Islet precursor cell (in vitro differentiated cells): Measurements from ENCODE around the gene ZNF618.

Experiments
- DNase-seq: peaks from one replicate; pipeline ENCODE4 v3.0.0-alpha.2; 2018

ZNF618 gene

DNA sequence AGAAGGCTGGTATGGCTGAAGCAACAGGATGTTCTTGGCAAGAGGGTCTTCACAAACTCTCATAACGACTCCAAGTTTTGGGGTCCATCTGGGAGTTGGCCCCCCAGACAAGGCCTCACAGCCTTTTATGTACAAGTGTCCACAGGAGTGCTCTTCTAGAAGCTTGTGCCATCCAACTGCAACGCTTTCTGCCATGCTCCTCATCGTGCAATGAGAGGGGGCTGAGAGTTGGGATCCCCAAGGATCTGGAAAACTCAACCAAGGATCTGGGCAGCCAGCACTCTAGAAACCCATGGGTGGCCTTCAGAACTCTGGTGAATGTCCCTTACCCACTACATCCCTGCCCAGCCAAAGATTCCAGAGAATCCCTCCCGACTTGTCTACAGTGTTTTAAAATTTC is 210.5 kb downstream of the ZNF618 start:
- peak; percentile 31 for DNase-seq

DNA sequence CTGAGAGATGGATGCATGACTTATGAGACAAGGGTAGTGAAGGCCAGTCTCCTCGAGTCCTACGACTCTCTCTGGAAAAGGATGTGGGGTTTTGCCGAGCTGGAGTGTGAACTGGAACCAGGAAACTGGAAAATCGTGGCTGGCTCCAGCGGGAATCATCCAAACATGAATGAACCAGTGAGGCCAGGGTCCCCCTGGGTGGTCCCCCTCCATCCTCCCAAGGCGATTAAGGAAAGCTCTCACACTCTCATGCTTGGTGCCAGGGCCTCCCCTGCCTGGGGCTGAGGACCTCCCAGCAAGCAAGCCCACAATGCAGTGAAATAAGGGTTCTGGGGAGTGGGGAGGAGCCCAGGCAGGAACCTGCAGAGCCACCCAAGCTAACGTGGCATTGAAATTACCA is 211.6 kb downstream of the ZNF618 start:
- peak; percentile 38 for DNase-seq

DNA sequence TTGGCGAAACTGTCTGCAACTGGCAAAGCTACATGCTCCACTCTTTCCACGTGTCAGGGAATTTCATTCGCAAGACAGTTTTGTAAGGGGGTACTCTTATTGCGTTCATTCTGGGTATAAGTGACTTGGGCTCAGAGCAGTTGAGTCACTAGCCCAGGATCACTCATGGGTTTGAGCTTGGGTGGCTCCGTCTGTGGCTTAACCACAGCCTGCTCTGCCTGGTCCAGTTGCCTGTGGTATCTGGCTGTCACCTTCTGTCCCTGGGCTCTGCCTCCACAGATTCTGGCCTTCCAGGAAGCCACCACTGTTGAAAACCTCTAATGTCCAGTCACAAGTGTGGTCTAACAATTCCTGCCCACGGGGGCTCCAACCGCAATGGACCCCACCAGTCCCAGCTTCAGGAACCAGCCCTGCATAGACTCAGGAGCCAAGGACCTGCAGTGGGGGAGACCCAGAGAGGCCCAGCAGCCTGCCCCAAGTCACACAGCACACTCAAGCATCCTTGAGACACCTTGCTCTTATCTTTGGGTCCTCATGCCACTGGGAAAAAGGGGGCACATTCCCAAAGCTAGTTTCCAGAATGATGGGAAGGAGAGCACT is 212.6 kb downstream of the ZNF618 start:
- peak; percentile 29 for DNase-seq

DNA sequence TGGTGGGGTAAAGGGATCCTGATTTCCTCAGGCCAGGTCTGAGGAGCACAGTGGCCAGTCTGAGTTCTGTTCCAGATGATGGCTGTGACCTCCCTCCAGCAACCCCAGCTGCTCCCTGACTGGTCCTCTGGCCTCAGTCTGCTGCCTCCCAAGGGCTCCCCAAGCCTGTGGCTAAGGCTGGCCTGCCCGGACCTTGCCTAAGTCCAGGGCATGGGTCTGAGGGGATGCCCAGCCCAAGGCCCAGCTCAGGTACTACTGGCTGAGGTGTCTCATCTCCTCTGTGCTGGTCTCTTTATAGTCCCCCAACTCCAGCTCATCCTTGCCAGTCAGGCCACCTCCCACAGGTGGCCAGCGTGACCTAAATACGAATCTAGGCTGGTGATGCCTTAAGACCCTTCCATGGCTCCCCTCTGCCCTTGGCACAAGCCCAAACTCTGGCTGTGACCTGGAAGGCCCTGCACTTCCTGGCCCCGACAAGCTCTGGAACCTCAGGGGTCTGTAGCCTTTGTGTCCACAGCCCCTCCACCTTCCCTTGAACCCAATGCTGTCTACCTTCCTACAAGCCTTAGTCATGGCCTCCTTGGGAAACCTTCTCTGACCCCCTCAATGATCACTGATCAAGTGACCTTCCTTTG is 213.2 kb downstream of the ZNF618 start:
- peak; percentile 43 for DNase-seq

DNA sequence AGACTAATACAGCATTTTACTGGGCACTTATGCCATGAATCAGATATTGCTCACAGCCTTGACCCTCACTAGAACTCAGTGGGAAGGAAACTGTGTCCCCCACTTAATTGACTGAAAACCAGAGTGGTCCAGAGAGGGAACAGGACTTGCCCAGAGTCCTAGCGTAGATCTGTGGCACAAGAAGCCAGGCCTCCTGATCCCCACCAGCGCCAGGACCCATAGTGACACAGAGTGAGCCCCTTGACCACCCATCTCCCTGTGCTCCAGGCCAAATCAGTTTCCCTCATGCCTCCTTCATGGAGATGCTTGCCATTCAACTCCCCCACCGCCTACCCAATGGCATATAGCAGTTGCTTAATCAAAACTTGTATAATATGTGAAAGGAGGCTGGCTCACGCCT is 214.7 kb downstream of the ZNF618 start:
- DNase-seq: no peak

DNA sequence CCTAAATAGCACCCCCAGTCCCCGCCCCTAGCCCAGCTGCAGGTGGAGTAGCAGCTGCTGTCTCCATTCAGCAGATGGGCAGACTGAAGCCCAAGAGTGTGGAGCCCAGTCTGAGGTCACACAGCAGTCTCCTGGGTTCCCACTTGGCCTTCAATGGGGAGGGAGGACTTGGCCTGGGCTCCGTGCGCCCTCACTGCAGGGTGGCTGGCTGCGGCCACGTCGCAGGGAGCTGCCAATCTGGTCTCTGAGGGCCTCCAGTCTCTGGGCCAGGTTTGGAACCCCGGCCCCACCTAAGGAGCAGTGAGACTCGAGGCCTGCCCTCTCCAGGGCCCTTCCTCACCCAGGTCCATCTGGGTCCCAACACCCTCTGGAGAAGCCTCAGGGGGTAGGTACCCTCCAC is 215.6 kb downstream of the ZNF618 start:
- DNase-seq: peak; percentile 46

DNA sequence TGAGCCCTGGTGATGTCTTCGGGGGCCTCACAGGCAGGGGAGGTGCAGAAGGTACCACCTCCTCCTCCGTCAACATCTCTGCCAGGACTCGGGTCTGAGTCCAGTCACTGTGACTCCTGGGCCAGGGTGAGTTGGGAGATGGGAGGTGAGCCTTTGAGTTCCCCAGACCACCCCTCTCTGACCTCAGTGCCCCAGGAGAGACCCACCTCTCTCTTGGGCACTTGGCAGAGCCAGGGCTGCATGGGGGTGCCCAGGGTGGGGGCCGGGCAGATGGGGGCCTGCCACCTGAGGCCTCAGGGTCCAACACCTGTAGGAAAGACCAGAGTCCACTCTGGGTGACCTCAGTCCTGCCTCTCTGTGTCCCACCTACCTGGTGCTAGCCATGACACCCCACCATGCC is 216.2 kb downstream of the ZNF618 start:
- DNase-seq: peak; percentile 29

DNA sequence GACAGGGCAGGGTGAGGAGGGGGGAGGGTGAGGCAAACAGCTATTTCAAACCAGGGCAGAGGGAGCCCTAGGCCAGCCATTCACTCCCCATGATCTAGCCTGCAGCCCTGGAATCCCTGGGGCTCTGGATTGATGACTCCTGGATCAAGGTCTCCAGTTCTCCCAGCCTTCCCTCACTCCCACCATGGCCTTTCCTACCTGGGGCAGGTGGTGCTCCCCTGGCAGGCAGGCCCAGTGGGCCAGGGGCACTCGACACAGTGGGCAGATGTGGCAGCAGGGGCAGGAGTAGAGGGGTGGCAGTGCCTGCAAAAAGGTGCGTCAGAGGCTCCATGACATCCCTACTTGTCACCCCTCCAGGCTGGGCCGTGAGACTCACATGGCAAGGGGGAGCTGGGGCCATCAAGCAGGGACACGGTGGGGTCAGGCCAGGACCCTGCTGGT is 216.9 kb downstream of the ZNF618 start:
- peak; percentile 49 for DNase-seq

DNA sequence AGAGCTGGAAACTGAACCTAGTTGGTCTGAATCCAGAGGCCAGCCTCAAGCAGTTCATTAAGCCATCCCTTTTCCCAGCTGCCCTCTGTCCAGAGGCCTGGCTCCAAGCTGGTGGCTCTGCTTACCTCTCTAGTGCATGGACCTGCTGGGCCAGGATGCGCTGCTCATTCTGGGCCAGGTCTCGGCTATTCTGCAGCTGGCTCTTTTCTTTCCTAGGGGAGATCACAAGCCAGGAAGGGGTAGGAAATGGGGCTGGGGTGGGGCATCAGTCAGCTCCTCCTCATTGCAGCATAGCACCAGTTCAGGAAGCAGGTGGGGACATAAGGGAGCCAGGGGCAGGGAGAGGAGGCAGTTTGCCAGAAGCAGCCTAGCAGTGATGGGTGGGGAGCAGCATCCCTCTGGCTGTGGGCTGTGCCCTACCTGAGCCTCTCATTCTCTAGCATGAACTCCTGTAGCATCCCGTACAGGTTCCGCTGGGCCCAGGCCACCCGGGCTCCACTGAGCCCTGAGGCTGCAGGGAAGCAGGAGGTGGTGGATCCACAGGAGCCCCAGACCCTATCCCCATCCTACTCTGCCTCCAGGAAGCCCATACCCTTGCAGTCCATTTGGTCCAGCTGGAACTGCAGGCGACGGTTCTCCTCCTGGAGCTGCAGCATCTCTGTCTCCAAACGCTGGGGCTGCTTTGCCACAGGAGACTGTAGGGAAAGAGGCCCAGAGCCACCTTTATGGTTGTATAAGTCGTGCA is 217.8 kb downstream of the ZNF618 start:
- peak; percentile 50 for DNase-seq

DNA sequence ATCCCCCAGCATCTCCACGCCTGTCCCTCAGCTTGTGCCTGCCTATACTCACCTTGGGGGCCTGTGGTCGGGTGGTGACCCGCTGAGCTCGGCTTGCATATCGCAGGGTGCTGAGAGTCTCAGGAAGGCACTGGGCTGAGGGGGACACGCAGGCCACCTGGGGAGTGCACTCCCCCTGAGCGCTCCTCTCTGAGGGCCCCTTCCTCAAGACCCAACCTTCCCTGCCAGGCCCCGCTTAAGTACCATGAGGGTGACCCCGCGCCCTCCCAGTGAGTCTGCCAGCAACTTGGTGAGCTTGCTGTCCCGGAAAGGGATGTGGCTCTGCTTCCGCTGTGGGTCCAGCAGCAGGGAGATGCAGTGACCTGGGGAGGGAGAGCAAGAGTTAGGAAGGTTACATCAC is 218.9 kb downstream of the ZNF618 start:
- no peak for DNase-seq

DNA sequence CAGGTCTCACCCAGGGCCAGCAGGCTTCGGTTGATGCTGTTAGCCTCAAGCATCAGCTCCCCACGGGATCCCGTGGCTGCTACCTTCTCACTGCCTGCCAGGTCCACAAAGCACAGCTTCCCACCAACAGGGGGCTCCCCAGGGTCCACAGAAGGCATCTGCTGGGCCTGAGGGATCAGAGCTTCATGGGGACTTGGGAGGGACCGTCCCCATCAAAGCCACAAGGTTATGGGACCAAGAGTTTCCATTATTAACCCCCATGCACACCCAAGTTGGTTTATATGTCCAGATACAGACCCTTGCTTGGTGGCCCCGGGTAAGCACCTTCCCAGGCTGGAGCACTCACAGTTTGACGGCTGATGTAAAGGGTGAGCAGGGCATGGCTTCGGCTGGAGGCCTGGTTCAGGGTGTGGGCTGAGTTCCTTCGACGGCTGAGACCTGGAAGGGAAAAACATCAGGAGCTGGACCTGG is 220.0 kb downstream of the ZNF618 start:
- DNase-seq: peak; percentile 76

DNA sequence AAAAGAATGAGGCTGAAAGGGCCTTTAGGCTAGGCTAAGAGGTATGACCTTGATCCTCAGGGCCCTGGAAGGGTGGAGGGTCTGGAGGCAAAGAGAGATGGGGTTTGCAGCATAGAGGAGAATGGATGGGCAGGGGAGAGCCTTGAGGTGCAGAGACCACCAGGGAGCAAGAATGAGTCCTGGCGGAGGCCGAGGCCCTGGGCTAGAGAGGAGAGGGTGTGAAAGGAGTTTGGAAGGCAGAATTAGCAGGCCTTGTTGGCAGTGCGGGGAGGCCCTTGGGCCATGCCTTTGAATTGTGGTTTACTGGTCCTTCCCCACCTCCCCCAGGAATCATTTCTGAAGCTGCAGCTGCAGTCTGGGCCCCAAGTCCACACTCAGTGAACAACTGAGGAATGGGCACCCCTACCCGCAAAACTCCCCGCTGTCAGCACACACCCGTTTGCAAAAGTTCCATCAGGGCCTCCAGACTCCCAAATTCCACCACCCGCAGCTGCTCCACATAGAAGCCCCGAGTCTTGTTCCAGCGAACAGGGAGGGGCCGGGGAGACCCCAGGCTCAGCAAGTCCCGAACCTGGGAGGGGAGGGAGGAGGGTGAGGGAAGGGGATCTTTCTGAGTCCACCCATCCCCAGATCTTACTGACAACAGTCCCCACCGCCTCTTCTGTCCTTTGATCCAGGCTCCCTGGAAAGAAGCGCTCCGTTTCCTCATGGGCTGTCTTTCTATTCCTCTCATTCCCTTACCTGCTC is 220.9 kb downstream of the ZNF618 start:
- DNase-seq: no peak

DNA sequence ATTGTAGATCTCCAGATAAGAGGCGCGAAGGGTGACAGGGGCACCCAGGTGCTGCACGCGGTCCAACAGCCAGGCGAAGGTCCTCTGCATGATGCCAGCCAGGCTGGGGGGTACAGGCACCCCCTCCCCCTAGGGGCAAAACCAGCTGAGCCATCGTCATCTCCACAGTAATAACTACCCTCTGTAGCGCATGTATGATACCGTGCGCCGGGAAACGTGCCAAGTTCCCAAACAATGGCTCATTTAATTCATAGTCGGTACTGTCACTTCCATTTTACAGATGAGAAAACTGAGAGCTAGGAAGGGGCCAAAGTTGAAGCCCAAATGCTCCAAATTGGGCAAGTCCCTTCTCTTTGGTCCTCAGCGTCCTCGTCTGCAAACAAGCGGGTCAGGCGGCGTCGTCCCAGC is 221.5 kb downstream of the ZNF618 start:
- DNase-seq: no peak

DNA sequence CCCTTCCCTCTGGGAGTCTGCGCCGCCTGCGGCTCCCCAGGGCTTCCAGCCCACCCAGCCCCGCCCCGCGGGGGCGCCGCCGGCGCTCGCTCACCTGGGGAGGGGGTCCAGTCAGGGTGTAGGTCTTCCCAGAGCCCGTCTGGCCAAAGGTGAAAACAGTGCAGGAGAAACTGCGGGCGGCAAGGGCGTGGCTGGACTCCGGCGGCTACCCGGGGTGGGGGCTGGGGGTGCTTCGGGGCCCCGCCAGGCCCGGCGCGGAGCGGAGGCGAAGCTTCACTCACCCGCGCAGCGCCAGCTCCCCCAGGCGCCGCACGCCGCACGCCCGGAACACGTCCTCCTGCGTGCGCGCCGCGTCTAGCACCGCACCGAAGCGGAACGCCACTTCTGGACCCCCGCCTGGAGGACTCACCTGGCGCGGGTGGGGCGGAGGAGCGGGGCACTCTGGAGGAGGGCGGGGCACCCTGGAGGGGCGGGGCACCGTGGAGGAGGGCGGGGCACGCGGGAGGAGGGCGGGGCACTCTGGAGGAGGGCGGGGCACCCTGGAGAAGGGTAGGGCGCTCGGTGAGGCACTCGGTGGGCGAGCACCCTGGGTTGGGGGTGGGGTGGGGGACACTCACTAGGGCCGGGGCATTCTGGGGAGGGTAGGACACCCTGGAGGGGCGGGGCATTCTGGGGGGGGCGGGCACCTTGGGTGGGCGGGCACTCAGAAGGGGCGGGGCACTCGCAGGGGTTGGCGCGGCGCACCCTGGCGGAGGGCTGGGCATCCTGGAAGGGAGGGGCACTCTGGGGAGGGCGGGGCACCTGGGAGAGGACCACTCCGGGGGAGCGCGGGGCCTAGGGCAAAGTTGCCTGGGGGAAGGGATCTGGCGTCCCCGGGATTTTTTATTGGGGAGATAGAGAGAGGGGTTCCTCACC is 222.2 kb downstream of the ZNF618 start:
- DNase-seq: peak; percentile 78

DNA sequence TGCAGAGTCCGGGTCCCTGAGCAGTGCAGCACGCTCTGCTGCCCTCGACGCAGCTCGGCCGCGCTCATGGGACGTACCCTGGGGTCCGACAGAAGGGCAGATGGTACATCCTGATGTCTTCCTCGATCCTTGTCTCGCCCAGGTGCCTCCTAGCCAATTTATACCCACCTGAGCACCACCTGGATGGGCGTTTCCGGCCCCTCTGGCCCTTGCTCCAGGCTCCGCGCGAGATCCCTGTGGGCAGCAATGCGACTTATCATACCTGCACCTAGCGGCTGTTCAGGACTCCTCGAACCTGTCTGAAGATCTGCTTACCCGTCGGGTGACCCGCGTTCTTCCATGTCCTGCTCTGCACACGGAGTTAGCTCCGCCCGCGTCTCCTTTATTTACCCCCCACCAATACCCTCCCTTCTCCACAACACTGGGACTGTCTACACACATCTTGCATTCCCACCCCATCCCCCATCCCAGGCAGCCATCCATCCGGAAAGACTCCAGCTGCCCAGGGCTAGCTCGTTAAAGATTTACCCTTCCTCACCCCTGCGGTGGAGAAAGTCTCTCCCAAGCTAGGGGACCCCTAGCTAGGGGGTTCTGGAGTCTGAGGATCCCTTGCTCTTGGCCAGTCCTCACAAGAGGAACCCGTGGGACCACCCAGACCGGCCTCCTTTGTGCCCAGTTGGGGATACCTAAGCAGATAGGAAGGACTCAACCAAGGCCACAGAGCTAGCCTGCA is 223.0 kb downstream of the ZNF618 start, which contains the start of gene KIF12:
Gene KIF12 (minus strand): TSS at position 357 of the 733 bp plus-strand sequence. CDS start 16 bp downstream, at position 341.
- no peak for DNase-seq

DNA sequence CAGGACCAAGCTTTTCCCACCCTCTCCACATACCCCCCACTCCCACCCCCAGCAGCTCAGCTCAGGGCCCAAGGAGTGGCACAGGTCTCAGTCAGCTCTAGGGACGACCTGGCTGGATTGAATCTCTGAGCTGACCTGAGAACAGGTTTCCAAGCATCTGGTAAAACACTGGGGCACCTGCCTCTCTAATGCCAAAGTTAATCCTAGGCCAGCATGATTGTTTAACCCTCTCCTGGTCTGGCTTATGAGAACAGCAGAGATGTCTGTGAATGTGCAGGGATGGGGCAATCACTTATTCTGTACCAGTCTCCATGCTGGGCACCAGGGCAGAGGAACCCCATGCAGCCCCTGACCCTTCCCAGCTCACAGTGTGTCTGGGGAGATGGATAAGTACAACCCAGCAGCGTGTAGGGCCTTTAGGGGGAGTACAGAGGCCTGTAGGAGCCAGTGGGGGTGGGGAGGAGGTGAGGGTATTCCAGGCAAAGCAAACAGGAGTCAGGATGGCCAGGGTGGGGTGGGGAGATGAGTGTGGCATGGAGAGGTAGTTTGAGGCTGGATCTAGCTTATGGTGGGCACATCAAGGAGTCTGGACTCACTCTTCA is 223.7 kb downstream of the ZNF618 start:
- DNase-seq: no peak

DNA sequence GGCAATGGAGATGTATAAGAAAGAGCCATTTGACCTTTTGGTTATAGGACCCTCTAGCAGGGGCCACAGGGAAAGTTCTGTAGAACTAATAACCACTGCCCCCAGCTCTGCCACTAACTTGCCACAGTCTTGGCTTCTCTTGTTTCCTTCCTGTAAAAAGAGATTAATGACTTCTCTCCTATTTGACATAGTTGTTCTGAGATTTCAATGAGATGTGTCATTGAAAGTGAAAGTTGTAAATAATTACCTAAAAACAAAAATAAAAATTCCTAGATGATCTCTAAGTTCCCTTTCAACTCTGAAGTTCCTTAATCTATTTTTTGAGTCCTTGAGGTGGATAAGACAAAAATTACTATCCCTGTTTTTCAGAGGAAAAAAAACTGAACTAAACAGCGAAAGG is 224.4 kb downstream of the ZNF618 start:
- no peak for DNase-seq

DNA sequence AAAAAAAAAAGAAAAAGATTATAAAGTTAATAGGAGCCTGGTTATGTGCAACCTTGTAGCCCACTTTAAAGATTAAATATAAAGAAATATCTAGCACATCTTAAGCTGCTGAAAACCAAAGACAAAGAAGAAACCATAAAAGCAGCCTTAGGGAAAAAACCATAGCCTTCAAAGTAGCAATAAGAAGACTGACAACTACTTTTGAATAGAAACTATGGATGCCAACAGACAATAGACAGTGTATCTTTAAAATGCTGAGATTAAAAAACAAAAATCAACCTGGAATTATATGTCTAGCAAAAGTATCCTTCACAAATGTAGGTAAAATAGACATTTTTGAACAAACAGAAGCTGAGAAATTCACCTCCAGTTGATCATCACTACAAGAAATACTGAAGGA is 226.4 kb downstream of the ZNF618 start:
- no peak for DNase-seq

DNA sequence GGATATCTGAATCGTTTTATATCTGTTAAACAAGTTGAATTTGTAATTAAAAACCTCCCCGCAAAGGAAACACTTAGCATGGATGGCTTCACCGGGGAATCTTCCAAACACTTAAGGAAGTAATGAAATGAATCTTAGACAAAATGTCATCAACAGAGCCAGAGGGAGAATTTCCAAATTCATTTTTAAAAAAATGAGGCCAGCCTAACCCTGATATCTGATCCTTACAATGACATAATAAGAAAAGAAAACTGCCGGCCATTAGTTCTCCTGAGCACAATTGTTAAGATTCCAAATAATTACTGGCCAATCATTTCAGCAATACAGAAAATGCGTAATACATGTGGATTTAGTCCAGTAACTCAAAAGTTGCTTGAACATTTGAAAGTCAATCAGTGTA is 229.1 kb downstream of the ZNF618 start:
- no peak for DNase-seq
